GM21576 (cell line): Measurements from ENCODE around the gene TP53TG5.

ENCODE experiments used
- ATAC-seq: cut with Tn5 transposase; IDR thresholded peaks from one replicate; pipeline ENCODE4 v1.9.1; 2021; ENCODE audit warnings: mild to moderate bottlenecking, moderate library complexity; ENCODE audit not compliant: unreplicated experiment

The TP53TG5 gene

GRCh38 chr20:45406260-45407066 lies 28.3 kb upstream of the TP53TG5 start:
- ATAC-seq = no peak

GRCh38 chr20:45405571-45406259 lies 27.6 kb upstream of the TP53TG5 start:
- no peak for ATAC-seq

- no peak for ATAC-seq
These were observed 26.3 kb upstream of the TP53TG5 start for GRCh38 chr20:45404438-45404837.

GRCh38 chr20:45402946-45403345 lies 24.8 kb upstream of the TP53TG5 start:
- no peak for ATAC-seq

- no peak for ATAC-seq
These were observed 22.4 kb upstream of the TP53TG5 start for GRCh38 chr20:45400346-45401031.

- ATAC-seq = no peak
These were observed 20.9 kb upstream of the TP53TG5 start for GRCh38 chr20:45399018-45399417.

- no peak for ATAC-seq
These were observed 16.9 kb upstream of the TP53TG5 start for GRCh38 chr20:45395114-45395415.

GRCh38 chr20:45394221-45395113 lies 16.3 kb upstream of the TP53TG5 start:
- no peak for ATAC-seq

- ATAC-seq = no peak
These were observed 14.6 kb upstream of the TP53TG5 start for GRCh38 chr20:45392733-45393132.

GRCh38 chr20:45391559-45391958 lies 13.4 kb upstream of the TP53TG5 start:
- ATAC-seq = no peak

- ATAC-seq = no peak
These were observed 12.8 kb upstream of the TP53TG5 start for GRCh38 chr20:45390931-45391330.

- no peak for ATAC-seq
These were observed 9.1 kb upstream of the TP53TG5 start for GRCh38 chr20:45387274-45387673.

GRCh38 chr20:45377269-45377668 lies 856 bp downstream of the TP53TG5 start:
- ATAC-seq = no peak

GRCh38 chr20:45374966-45375365 lies 3.2 kb downstream of the TP53TG5 start:
- ATAC-seq = no peak

GRCh38 chr20:45374101-45374467 lies 4.0 kb downstream of the TP53TG5 start:
- ATAC-seq = no peak

GRCh38 chr20:45373353-45374100 lies 4.6 kb downstream of the TP53TG5 start:
- ATAC-seq = peak; percentile 74

GRCh38 chr20:45372646-45373352 lies 5.3 kb downstream of the TP53TG5 start:
- ATAC-seq = no peak

- no peak for ATAC-seq
These were observed 5.9 kb downstream of the TP53TG5 start for GRCh38 chr20:45372241-45372640.

GRCh38 chr20:45370571-45371160 lies 7.5 kb downstream of the TP53TG5 start:
- ATAC-seq = no peak
